HTR-8/SVneo (cell line): ENCODE data around the gene THRB.
A peak's percentile ranks its signal among the peaks of the same experiment; 100 is the strongest.

Source experiments
- DNase-seq: peaks from one replicate; pipeline ENCODE4 v3.0.0; 2011; ENCODE audit warnings: low spot score, mixed read lengths; ENCODE audit not compliant: insufficient read length
- FAIRE-seq: peaks from 2 replicates; lab custom pipeline; 2011; peaks lifted over from hg19 to GRCh38; lab: Jason Lieb, UNC

Gene THRB

DNA sequence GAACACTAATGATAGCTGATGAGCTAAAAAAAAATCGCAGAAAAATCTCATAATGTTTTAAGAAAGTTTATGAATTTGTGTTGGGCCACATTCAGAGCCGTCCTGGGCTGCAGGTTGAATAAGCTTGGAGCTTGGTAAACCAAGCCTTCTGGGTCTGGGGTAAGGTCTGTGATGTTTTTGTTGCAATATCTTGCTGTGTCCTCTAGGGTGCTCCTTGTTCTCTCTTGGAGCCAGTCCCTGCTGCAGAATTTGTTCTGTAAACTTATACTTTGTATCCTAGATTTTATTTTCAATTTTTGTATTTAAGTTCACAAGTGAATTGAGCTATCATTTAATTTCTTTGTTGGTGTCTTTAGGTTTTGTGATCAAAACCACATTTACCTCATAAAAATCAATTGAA is 405.9 kb downstream of the THRB start:
- DNase-seq, result no peak
- no peak for FAIRE-seq

DNA sequence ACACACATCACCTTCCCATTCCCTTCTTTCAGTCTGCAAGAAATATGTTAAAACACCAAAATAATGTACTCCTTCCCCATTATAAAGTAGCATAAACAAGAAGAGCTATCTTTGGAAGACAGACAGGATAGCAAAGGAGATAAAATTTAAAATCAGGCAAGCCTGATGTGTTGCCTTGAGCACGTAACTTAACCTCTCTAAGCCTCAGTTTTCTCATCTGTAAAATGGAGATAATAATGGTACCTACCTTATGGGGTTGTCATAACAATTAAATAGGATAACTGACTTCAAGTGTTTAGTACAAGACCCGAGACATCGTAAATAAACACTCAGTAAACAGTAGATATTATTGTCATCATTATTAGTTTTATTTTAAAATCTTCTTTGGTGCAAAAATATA is 407.2 kb downstream of the THRB start:
- FAIRE-seq (no peak), DNase-seq (no peak)

DNA sequence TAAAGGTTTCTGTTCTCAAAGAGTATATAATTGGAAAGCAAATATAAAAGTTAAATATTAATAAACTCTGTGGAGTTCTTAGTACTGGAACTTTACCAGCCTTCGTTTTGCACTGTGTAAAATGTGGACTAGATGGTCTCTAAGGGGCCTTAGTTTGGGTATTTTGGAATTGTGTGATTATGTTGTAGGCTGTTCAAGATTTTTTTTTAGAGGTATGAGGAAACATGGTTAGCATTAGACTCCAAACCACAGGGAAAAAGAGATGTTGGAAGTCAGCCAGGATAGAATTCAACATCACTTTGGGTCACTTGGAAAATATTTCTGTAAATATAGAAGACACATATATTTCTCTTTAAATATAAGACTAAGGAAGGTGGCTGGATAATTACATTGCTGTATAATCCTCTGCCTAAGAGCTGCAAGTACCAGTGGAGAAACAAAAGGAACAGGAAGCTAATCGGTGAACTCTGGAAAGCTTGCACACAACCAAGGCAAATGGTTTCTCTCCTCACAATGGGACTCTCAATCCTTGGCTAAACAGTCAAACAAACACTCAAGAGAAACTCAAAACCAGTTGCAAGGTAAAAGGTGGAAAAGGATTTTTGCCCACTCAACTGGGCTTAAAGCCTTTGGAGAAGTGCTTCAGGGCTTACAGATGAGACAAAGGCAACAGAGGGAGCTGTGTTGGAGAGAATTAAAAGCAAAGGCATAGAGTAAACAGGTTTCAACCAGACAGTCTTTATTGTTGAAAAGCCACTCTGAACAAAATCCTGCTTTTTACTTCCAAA is 407.8 kb downstream of the THRB start:
- FAIRE-seq, result no peak
- DNase-seq, result no peak

DNA sequence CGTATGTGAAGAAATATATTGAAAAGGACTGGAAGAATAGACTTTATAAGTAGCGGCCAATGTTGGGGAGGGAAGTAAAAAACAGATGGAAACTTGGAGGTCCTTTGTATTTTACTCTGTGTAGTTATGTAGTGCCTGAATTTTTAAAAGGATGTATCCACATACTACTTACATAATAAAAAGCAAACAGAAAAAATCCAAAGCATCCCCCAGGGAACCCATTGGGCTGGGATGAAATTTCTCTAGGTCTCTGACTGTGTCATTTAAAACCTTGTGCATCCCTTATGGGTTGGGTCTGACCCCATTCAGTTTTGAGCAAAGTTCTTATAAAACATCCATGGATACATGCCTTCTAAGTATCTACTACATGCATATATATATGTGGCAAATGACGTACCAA is 408.4 kb downstream of the THRB start:
- FAIRE-seq (no peak), DNase-seq (no peak)

DNA sequence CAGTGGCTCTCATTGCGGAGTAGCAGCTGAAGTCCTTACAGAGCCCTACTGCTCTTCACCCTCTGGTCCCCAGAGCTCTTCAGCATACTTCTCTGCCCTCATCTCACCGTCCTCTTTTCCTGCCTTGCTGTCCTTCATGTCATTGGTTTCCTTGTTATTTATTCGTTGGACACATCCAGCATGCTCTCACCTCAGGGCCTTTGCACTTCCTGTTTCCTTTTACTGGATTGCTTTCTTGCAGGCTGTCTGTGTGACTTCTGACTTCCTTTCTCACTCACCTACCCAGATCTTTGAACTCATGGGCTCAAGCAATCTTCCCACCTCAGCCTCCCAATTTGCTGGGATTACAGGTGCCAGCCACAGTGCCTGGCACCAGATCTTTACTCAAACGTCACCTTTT is 422.5 kb downstream of the THRB start:
- FAIRE-seq, result no peak

DNA sequence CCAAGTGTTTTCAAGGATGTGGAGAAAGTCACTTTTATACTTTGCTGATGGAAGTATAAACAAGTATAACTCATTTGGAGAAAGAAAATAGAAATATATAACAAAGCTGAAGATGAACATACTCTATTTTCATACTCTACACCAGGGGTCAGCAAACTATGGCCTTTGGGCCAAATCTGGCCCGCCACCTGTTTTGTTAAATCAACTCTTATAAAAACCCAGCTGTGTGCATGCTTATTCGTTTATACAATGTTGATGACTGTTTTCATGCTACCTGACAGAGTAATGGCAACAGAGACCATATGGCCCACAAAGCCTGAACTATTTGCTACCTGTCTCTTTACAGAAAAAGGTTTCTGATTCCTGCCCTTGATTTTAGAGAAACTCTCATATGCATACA is 425.6 kb downstream of the THRB start:
- DNase-seq (no peak), FAIRE-seq (peak; percentile 62)

More for the DNA sequence above, 422.5 kb downstream of the THRB start:
- no peak for DNase-seq

DNA sequence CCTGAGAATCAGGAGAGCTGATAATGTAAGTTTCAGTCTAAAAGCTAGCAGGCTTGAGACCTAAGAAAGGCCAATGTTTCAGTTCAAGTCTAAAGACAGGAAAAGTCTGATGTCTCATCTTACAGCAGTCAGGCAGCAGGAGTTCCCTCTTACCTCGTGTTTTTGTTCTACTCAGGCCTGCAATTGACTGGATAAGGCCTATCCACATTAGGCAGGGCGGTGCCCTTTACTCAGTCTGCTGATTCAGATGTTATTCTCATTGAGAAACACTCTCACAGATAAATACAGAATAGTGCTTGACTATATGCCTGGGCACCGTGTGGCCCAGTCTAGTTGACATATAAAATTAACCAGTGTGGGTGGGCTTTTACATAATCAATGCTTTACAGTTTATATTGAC is 427.2 kb downstream of the THRB start:
- FAIRE-seq, result no peak
- DNase-seq, result no peak
